Medulla oblongata (tissue), 1 donor: ENCODE results near the gene SH2D3A.

Experiments
- DNase-seq: peaks from one replicate; pipeline ENCODE4 v3.0.0-alpha.2; 2015; ENCODE audit errors: extremely low spot score

SH2D3A gene

DNA sequence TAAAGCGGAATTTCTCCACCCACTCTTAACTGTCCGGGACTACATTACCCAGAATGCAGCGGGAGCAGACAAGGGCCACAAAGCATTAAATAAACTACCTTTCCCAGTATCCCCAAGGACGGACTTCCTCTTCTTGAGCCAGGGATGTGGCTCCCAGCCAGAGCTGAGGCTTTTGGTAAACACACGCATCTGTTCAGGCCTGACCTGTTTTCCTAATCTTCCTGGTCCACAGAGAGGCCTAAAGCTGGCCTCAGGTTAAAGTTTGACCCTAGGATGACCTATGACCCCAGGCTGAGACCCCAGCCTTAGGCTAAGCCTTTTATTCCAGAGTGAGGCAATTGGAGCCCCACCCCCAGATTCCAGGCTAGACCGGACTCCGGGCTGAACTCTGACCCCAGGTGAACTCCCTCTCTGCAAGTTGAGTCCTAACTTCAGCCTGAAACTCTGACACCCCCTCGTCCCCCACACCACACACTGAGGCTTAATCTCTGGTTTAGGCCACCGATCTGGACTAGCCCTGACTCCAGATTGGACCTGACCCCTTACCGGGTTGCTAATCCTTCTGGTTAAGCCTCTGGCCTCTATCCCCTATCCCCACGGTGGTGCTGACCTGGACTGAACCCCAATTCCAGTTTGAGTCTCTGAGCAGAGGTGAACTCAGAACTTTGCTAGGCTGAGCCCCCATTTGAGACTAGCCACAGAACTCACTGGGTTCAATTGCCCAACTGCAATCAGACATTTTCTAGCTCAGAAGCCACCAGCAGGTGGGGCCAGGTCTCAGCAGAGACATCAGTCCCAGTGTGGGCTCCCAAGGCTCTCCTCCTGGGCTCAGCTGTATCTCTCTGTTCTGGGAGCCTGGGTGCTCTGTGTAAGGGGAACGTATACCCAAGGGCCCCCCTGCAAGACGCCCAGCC is 29.1 kb downstream of the SH2D3A start:
- peak; percentile 83 for DNase-seq

DNA sequence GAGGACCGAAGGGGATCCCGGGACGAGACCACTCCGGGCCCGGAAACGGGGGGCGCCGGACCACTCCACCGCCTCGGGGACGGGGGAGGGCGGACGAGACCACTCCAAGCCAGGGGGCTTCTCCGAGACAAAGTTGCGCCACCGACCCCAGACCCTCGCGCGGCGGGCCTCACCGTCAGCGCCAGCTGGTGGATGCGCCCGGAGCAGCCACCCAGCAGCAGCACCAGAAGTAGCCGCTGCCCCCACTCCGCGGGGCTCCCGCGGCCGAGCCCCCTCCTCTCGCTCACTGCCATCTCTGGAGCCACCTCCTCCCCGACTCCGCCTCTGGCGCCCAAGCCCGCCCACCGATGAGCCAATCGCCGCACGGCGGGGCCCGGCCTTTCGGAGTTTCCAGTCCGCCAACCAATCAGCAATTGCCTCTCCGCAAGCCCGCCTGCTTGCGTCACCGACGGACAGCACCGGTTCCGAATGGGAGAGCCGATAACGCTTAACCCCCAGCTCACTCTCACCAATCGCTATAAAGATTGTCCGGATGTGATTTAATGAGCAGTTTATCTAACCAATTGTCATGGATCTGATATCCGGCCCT is 29.9 kb downstream of the SH2D3A start, which contains the start of gene GPR108:
Gene GPR108 (minus strand): TSS at position 297 of the 589 bp plus-strand sequence. CDS start 4 bp downstream, at position 293.
- DNase-seq: peak; percentile 100

DNA sequence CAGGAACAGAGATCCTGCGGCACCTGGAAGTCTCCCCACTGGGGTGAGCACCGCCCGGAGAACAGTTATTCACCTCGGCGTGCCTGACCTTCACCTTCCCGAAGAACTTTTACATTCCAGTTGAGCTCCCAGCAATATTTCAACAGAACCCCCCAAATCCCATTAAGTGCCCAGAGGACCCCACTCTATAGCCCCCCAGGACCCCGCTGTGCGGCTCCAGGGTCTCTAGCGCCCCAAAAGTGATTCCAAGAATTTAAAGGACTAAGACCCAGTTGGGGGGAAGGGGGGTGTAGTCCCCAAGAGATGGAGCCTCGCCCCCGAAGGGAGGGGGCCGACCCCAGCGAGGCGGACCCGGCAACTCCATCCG is 30.3 kb downstream of the SH2D3A start:
- DNase-seq: no peak

DNA sequence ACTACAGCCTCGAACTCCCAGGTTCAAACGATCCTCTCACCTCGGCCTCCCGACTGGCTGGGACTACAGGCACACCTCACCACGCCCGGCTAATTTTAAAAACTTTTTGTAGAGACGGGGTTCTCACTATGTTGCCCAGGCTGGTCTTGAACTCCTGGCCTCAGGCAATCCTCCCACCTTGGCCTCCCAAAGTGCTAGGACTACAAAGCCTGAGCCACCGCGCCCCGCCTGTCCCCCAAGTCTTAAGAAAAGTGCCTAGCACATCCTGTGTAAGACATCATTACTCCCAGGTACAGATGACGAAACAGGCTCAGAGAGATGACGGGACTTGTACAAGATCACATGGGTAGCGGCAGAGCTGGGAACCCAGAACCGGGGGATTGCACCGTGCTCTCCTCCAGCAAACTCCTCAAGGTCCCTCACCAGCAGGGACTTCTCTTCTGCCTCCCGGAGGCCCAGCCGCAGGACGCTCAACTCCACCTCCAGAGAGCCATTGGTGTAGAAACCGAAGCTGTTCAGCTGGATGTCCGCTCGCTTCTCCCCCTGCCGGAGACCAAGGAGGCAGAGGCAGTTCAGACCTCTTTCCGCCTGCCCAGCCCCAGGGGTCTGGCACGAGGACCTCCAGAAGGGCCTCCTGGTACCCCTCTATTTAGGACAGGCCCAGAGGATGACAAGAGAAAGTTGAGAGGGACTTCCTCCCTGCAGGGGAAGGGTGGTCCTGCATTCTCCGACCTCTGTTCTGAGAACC is 30.9 kb downstream of the SH2D3A start:
- peak; percentile 80 for DNase-seq

DNA sequence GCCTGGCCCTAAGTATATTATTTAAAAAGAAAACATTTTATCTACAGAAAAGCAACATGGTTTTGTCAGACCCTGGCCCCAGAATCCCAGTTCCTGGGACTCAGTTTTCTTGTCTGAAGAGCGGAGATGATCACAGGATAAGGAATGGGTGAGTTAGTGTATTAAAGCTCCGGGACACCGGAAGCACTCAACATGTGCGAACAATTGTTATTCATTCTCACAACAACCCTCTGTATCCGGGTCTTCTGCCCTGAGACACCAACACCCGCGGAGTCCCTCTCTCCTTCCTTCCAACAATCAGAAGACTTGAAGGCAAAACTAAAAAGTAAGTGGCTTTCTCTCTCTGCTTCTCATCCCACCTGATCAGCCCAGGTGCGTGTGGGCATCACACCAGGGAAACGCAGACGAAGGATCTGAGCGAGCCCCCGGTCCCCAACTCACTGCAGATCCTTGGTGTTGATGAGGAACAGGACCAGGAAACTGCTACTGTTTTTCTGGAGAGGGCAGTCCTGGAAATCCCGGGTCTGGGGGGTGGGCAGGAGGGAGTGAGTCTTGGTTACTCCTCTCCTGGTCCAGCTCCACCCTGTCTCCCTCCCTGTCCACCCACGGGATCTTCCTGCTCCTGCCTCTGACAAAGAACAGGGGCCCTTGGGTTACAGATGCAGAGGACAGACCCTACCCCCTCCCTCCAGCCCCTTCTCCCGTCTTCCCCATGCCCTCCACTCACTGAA is 31.9 kb downstream of the SH2D3A start:
- no peak for DNase-seq

DNA sequence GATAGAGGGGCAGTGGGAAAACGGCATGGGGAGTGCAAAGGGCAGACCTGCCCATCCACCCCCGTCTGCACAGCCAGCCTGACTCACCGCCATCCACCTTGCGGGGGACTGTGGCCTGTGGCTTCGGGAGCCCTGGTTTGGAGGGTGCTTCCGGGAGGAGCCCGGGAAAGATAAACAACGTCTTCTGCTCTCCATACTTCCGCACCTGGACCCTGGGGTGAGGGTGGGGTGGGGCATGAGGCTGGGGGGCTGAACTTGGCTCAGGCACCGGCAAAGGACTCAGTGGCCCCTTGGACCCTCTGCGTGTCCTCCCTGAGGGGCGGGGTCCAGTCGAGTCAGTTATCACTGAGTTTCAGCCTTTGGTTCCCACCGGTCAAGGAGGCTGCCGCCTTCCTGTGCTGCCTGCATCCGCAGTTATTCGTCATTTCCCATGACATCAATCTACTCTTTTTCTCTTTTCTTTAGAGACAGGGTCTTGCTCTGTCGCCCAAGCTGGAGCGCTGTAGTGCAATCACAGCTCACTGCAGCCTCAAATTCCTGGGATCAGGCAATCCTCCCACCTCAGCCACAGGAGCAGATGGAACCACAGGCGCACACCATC is 33.0 kb downstream of the SH2D3A start:
- DNase-seq: no peak

DNA sequence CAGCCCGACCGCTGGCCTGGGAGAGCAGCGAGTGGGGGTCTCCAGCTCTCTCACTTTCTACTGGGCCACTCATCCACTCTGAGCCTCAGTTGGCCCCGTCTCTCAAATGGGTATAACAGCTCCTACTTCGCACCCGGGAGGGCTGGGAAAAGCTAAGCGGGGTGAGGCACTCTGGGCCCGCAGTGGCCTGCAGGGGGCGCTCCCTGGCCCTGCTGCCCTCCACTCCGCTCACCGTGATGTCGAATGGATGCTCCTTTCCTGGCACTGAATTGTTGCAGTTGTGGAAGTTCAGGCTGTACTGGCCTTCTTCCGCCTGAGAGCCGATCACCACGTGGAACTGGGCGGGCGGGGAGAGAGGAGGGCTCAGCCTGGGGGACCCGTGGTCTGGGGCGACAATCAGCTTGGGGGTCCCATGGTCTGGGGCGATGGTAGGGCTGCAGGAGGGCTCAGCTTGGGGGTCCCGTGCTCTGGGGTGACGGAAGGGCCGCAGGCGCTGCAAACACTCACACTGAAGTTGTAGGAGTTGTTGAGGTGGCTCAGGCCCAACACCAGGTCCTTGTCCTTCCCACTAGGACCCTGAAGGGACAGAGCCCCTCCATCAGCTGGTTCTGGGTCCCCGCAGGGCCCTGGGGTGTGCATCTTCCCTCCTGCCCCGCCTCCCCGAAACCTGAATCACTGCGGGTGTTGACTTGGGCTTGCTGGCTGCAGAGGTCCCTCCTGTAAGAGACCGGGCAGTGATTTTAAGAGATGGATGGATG is 33.7 kb downstream of the SH2D3A start:
- no peak for DNase-seq

DNA sequence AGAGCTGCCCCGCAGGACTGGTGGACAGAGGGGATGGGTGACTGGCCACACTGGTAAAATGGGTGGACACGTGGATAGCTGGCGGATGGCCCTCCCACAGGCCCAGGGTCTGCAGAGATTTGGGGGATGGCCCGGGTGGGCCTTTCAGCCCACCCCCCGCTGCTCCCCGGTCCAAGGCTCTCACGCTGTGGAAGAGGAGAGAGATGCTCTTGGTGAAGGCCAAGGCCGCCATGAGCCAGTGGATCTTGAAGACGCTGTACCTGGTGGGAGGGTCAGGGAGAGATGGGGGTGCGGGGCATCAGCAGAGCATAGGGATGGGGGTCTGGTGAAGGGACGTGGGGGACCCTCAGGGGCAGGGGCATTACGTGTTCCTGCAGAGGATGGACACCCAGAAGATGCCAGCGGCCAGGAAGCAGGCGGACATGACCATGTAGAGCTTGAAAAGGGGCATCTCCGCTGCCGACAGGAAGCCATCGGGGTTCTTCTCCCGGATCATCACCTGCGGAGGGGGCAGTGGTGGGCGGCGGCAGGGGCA is 34.4 kb downstream of the SH2D3A start:
- DNase-seq: no peak

DNA sequence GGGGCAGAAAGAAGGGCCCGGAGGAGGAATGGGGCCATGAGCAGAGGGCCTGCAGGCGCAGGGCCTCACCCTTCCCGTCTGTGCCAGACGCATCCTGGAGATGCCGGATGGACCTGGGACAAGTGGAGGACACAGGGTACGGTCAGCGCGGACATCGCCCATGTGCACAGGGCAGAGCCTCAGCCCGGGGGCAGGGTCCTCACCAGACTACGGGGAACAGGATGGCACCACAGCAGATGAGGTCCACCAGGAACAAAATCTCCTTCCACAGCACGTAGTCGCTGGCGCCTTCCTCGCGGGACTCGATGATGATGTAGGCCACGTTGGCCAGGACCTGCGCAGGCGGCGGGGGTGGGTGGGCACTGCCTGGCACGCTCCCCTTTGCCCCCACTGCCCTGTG is 35.4 kb downstream of the SH2D3A start:
- DNase-seq: no peak

DNA sequence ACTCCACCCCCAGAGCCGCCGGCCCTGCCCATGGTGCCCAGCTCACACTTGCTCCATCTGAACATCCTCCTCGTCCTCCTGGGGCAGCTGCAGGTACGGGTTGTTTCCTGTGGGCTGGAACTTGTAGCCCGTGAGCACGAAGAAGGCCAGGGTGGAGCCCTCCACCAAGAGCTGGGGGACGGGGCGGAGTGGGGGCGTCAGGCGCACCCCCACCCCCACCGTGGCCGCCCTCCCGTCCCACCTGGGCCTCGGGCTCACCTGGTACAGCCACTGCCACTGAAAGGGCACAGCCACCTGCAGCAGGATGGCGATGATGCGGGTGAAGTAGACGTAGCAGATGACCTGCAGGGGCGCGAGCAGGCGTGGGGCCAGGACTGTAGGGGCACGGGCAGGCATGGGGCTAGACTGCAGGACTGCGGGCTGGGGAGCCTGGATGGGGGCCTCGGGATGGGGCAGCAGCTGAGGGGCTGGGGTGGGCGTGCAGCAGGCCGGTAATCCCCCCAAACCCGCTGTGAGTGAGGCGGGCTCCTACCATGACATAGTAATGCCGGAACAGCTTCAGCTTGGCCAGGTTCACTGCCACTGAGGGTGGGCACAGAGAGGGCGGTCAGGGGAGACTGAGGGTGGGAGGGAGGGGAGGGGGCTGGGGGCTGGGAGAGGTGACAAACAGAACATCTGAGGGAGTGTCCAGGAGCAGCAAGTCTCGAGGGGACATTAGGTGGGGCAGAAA is 36.1 kb downstream of the SH2D3A start:
- no peak for DNase-seq

DNA sequence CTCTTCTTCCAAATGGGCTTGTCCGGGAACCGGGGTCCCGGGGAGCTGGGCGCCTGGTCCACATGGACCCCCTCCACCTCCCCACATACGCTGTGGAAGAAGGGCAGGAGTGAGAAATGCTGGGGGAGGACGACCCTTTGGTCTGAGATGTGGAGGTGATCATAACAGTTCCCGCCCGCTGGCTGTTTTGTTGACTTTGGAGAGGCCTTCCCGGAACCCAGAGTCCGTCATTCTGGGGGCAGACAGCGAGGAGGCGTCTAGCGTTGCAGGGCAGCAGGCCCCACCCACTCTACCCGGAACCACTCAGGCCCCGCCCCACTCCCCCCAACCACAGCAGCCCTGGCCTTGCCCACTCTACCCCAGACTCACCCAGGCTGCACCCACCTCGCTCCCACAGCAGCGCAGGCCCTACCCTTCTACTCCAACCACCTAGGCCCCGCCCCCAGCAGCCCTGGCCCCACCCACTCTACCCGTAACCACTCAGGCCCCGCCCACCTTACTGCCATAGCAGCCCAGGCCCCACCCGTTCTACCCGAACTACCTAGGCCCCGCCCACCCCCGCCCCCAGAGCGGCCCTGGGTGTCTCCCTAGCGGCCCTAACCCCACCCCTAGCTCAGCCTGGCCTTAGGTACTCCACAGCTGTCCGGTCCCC is 37.0 kb downstream of the SH2D3A start:
- peak; percentile 73 for DNase-seq

DNA sequence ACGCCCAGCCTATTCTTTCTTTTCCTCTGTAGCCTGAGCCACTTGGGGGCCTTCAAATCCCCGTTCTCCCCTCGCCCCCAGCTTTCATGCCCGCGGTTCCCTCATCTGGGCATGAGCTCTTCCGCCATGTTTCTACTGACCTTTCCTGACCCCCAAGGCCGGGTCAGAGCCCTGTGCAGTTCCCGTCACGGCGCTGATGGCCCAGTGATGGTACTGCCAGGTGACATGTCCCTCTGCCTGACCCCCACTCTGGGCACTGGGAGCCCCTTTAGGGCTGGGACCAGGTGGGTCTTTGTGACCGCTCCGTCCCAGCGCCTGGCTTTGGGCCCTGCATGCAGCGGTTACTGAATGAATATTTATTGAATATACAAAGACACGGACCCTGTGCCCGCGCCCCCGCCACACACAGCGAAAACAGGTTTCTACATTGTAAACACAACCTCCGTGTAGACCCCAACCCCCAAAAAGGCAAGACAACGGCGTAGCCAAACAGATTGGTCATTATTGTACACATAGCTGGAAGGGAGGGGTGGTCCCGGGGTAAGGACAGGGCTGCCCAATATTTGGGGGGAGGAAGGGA is 37.6 kb downstream of the SH2D3A start:
- DNase-seq: no peak

DNA sequence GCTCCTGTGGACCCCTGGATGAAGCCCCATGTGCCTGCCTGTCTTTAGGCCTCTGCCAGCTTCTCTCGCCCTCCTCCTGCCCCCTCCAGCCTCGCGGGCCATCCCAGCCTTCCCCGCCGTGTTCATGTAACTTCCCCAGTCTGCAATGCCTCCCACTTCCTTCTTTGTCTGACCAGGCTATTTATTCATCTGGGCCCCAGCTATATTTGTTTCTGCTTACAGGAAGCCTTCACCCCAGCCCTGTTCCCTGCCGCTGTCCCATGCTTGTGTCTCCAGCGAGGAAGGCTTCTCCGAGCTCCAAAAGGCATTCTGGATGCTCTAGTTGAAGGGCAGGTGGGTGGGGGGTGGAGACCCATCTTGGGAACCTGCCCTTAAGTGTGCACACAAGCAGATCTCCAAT is 38.9 kb downstream of the SH2D3A start:
- peak; percentile 65 for DNase-seq

DNA sequence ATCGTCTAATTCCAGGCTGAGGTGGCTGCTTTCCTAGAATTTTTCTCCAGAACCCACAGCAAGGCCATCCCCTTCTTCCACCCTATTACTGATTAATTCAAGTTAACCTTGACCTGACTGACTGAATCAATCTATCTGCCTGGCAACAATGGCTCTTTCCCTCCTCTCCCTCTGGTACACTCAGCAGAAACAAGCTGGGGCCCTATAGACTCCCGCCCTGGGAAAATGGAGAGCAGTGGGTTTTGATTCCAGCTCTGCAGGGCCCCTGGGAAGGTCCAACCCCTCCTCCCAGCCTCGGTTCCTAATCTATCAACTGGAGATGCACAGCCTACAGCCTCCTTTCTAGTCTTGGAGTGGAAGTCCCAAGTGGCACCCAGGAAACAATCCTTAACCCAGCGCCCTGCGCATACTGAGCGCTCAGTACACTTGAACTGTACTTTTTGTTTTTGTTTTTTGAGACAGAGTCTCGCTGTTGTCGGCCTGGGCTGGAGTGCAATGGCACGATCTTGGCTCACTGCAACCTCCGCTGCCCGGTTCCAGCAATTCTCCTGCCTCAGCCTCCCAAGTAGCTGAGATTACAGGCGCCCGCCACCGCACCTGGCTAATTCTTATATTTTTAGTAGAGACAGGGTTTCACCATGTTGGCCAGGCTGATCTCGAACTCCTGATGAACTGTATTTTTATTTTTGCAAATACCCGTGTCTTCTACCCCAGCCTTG is 41.6 kb downstream of the SH2D3A start:
- DNase-seq: no peak

DNA sequence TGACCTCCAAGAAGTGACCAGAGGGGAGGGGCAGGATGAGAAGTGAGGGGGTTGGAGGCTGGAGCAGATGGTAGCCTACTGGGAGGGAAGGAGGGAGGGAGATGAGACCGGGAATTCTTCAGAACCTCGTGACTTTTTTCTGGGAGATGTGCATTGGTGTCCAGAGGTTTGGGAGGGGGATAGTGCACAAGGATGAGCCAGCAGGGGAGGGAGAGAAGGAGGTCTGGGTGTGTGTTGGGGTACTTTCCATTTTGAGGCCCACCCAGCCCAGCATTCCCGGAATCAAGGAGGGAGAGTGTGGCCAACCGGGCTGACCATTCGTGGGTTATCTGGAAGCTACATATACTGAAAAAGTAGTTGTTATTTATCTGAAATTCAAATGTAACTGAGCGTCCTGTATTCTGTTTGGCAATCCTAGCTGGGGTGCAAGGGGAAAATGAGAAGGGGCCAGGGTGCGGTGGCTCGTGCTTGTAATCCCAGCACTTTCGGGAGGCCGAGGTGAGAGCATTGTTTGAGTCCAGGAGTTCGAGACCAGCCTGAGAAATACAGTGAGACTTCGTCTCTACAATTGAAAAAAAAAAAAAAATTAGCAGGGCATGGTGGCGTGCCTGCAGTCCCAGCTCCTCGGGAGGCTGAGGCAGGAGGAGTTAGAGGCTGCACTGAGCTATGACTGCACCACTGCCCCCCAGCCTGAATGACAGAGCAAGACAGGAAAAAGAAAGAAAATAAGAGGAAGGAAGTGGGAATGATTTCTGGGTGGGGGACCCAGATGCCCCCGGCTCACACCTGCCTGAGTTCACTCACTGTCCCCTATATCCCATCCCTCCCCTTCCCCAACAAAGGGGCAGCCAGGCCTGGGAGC is 42.4 kb downstream of the SH2D3A start:
- DNase-seq: no peak

DNA sequence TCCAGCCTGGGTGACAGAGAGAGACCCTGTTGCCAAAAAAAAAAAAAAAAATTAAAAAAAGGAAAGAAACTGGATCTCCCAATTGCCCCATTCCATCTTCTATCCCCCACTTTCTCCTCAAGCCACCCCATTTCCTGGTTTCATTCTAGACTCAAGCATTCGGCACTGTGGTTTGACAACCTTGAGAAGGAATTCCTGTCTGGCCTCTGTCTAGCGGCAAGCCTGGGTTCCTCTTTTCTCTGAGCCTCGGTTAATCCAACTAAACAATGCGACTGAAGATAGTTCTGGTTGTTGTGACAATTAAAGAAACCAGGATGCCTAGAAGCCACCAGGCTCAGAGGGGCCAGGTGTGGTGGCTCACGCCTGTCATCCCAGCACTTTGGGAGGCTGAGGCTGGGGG is 43.5 kb downstream of the SH2D3A start:
- DNase-seq: peak; percentile 76

DNA sequence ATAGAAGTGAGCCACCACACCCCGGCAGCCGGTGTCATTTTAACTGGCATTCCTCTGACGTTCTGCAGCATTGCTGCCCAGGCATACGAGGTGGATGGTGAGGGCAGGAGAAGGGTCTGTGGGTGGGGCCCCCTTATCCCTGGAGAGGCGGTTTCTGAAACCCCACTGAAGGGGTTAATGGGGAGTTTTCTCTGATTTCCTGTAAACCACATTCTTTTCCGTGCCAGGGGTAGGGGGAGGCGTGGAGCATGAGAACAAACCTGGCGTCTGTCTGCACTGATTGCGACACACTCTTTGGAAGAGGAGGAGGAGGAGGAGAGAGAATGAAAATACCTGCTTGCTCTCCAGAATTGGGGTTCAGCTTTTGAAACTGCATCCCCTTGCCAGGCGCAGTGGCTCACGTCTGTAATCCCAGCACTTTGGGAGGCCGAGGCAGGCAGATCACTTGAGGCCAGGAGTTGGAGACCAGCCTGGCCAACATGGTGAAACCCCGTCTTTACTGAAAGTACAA is 44.1 kb downstream of the SH2D3A start:
- no peak for DNase-seq
